Thoracic aorta endothelial cell (primary cell): ENCODE data around the gene PRAMEF7. TPM values are rescaled to one million over a fixed set of nuclear protein-coding genes. Genes with fewer than 3 reads are reported as not detected.

ENCODE experiments used
- small RNA-seq: library from RNA; depleted of rRNA; stranded (forward); fragments of <200 nt; gene quantifications from one replicate; pipeline ENCODE3, GENCODE V24; 2012
- total RNA-seq: library from RNA; depleted of rRNA; stranded (reverse); fragments of >200 nt; gene quantifications from 2 replicates; pipeline ENCODE4 v1.2.3, GENCODE V29; 2012

PRAMEF7 gene
- total RNA-seq, result not detected in 2 replicates

GRCh38 chr1:12916310-12916709 is at the start of gene PRAMEF7:
Gene PRAMEF7, plus strand, starts transcription at chr1:12916610. Its CDS starts 1,083 bp downstream, at chr1:12917693.

GRCh38 chr1:12886101-12886500 is 30.3 kb upstream of the PRAMEF7 start, which contains the start of gene PRAMEF4:
Gene PRAMEF4, minus strand, starts transcription at chr1:12886201. Its CDS starts 2,807 bp downstream, at chr1:12883394.

GRCh38 chr1:12898170-12898569 is 18.2 kb upstream of the PRAMEF7 start, which contains the start of gene PRAMEF10:
Gene PRAMEF10, minus strand, starts transcription at chr1:12898270. Its CDS starts 2,423 bp downstream, at chr1:12895847.

GRCh38 chr1:12947480-12947879 is 31.1 kb downstream of the PRAMEF7 start, which contains the start of gene PRAMEF6:
Gene PRAMEF6, minus strand, starts transcription at chr1:12947580. Its CDS starts 5,062 bp downstream, at chr1:12942518.

Small RNA genes within 50 kb of the gene (small RNA-seq; reads per million reads assigned to genes)
- gene RNU6-1072P, result not detected

Other genes with a start within 250 kb of the PRAMEF7 start
- not detected in 2 replicates for gene AADACL3, start 200.5 kb upstream of the PRAMEF7 start, total RNA-seq
- gene CFAP107, start 170.4 kb upstream of the PRAMEF7 start, total RNA-seq, result not detected in 2 replicates
- not detected in 2 replicates for gene PRAMEF12, start 142.9 kb upstream of the PRAMEF7 start, total RNA-seq
- not detected in 2 replicates for gene PRAMEF1, start 125.2 kb upstream of the PRAMEF7 start, total RNA-seq
- not detected in 2 replicates for gene PRAMEF11, start 85.2 kb upstream of the PRAMEF7 start, total RNA-seq
- not detected in 2 replicates for gene HNRNPCL1, start 67.9 kb upstream of the PRAMEF7 start, total RNA-seq
- gene PRAMEF2, start 59.5 kb upstream of the PRAMEF7 start, total RNA-seq, result not detected in 2 replicates
- gene PRAMEF4, start 30.4 kb upstream of the PRAMEF7 start, total RNA-seq, result not detected in 2 replicates
- not detected in 2 replicates for gene PRAMEF10, start 18.3 kb upstream of the PRAMEF7 start, total RNA-seq
- gene PRAMEF6, start 31.0 kb downstream of the PRAMEF7 start, total RNA-seq, result not detected in 2 replicates
- not detected in 2 replicates for gene PRAMEF27, start 140.0 kb downstream of the PRAMEF7 start, total RNA-seq
- gene HNRNPCL3, start 144.2 kb downstream of the PRAMEF7 start, total RNA-seq, result not detected in 2 replicates
- gene PRAMEF25, start 154.2 kb downstream of the PRAMEF7 start, total RNA-seq, result not detected in 2 replicates
- not detected in 2 replicates for gene HNRNPCL2, start 200.2 kb downstream of the PRAMEF7 start, total RNA-seq
- not detected in 2 replicates for gene PRAMEF26, start 239.4 kb downstream of the PRAMEF7 start, total RNA-seq
- gene HNRNPCL4, start 249.0 kb downstream of the PRAMEF7 start, total RNA-seq, result not detected in 2 replicates